ENCODE measurements around the gene CFAP161.

Gene CFAP161

GRCh38 chr15:81183439-81183775 lies 49.3 kb downstream of the CFAP161 start:
- DNase-seq (ENCODE audit: low read depth, low spot score) = no peak

DNA sequence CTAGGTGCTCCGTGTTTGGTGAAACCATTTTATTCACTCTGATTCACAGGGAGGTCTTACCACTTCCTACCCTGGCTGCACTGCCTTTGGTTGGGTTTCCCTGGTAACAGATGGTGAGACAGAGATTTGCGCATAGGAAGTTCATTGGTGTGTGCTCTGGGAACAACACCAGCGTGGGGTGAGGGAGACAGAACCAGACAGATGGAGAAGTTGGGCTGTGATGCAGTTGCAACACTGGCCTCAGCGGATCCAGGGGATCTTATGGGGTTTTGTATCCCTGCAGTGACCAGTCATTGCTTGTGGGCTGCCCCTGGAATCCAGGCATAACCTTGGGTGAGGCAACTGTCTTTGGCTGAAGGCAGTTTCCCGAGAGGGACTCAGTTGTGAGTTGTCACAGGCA lies 50.1 kb downstream of the CFAP161 start:
- DNase-seq (ENCODE audit: low read depth, low spot score) = no peak

- DNase-seq (ENCODE audit: low read depth, low spot score) = no peak
Measured at GRCh38 chr15:81185631-81186295, 51.7 kb downstream of the CFAP161 start.

- no peak for DNase-seq (ENCODE audit: low read depth, low spot score)
Measured at GRCh38 chr15:81188354-81188753, 54.3 kb downstream of the CFAP161 start.

- no peak for DNase-seq (ENCODE audit: low read depth, low spot score)
Measured at GRCh38 chr15:81189583-81190283, 55.7 kb downstream of the CFAP161 start.

DNA sequence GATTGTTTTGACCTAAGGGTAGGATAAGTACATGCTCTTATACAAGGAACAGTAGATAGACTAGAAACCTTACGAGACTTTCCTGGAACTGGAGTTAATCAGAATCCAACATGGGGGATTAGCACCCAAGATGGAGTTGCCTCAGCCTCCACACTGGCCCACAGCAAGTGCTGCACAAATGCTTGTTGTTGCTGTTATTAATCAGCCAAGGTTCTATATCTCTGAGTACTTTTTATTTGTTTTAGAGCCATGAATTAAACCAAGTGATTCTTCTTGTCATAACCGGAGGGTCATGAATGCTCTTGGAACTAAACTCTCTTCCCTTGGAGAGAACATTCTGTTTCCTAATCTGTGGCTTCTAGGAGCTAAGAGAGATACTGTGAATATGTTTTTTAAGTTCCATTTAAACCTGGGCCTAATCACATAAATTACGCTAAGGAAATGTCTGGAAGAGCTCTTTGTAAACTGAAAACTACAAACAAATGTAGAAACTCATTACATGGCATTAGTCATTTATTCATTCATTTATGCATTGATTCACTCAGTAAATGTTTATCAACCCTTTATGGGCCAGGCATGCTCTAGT lies 56.9 kb downstream of the CFAP161 start:
- no peak for DNase-seq (ENCODE audit: low read depth, low spot score)

GRCh38 chr15:81191701-81192100 lies 57.6 kb downstream of the CFAP161 start:
- DNase-seq (ENCODE audit: low read depth, low spot score) = no peak

- DNase-seq (ENCODE audit: low read depth, low spot score) = no peak
Measured at GRCh38 chr15:81194723-81195122, 60.7 kb downstream of the CFAP161 start.

- no peak for DNase-seq (ENCODE audit: low read depth, low spot score)
Measured at GRCh38 chr15:81195339-81195864, 61.3 kb downstream of the CFAP161 start.

DNA sequence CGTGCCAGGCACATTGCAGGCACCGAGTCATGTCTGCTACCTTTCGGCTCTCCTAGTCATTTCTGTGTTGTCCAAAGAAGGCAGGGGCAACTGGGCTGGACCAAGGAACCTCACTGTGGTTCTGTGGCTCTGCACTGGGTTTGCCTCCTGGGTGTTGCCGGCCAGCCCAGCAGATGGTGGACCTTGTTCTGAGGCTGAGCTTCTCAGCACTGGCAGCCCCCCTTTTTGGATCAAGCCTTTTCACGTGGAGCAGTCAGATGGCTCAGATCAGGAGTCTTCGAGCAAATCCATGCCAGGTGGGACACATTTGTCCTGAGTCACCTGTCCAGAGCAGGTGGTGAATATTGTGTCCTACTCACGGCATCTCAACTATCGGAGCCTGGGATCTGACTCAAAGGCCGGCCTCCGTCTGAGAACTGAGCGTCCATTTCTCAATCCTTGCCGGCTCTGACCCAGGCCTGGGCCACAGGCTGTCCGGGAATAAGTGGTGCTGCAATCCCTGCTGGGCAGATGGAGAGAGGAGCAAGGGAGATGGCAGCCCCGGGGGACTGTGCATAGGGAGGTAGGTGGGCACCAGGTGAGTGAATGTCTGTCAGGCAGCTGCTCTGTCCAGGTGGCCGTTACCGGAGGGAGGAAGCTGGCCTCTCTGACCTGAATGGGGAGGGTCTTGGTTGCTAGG lies 62.6 kb downstream of the CFAP161 start, which contains the start of gene IL16:
Gene IL16 (plus strand): TSS at position 304 of the 679 bp plus-strand sequence. CDS start 28,521 bp downstream, outside the sequence.
- DNase-seq (ENCODE audit: low read depth, low spot score) = no peak

- DNase-seq (ENCODE audit: low read depth, low spot score) = no peak
Measured at GRCh38 chr15:81197255-81197630, 63.2 kb downstream of the CFAP161 start.

DNA sequence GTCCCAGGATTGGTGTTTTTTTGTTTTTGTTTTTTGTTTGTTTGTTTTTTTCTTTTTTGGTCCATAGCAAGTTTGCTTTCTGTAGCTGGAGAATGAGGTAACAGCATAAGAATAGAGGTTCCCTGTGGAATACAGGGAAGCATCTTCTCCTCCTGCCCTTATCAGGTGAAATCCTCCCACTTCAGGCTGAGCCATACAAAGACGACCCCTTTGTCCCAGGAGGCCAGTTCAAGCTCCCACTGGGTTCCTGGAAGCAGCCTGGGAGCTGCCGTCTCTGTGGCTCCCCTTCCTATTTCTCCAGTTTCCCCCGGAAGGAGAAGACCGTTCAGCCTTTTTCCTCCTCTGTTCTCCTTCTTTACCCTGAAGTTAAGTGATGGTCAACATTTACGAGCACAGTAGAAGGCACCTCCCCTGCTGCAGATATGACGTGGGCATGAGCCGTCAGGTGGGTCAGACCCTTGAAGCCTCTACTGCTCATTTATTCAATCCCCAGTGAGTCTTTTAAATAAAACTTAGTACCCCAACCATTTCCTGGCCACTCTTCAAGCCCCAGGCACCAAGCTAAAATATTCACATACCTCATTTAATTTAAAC lies 63.7 kb downstream of the CFAP161 start:
- no peak for DNase-seq (ENCODE audit: low read depth, low spot score)
